ENCODE data around the gene FAM120C.

Gene FAM120C

GRCh38 chrX:54157561-54157960, 25.5 kb downstream of the FAM120C start:
- DNase-seq (ENCODE audit: low spot score), result no peak

- no peak for DNase-seq (ENCODE audit: low spot score)
These were observed 48.8 kb downstream of the FAM120C start for GRCh38 chrX:54134269-54134668.

- DNase-seq (ENCODE audit: low spot score), result no peak
These were observed 66.7 kb downstream of the FAM120C start for GRCh38 chrX:54116391-54116790.

- no peak for DNase-seq (ENCODE audit: low spot score)
These were observed 89.5 kb downstream of the FAM120C start for GRCh38 chrX:54093571-54093970.

GRCh38 chrX:54093159-54093558, 89.9 kb downstream of the FAM120C start:
- no peak for DNase-seq (ENCODE audit: low spot score)

- no peak for DNase-seq (ENCODE audit: low spot score)
These were observed 92.2 kb downstream of the FAM120C start for GRCh38 chrX:54090880-54091279.

- DNase-seq (ENCODE audit: low spot score), result no peak
These were observed 93.9 kb downstream of the FAM120C start for GRCh38 chrX:54089191-54089590.

- DNase-seq (ENCODE audit: low spot score), result no peak
These were observed 95.4 kb downstream of the FAM120C start for GRCh38 chrX:54087661-54088060.

GRCh38 chrX:54085666-54086065, 97.4 kb downstream of the FAM120C start:
- no peak for DNase-seq (ENCODE audit: low spot score)

- DNase-seq (ENCODE audit: low spot score), result no peak
These were observed 106.2 kb downstream of the FAM120C start for GRCh38 chrX:54076903-54077302.

- DNase-seq (ENCODE audit: low spot score), result no peak
These were observed 108.2 kb downstream of the FAM120C start for GRCh38 chrX:54074826-54075225.

GRCh38 chrX:54067766-54068165, 115.3 kb downstream of the FAM120C start:
- DNase-seq (ENCODE audit: low spot score), result no peak

- DNase-seq (ENCODE audit: low spot score), result no peak
These were observed 116.2 kb downstream of the FAM120C start for GRCh38 chrX:54066841-54067240.

- DNase-seq (ENCODE audit: low spot score), result no peak
These were observed 118.5 kb downstream of the FAM120C start for GRCh38 chrX:54064564-54064963.

GRCh38 chrX:54063361-54063760, 119.7 kb downstream of the FAM120C start:
- DNase-seq (ENCODE audit: low spot score), result no peak

- DNase-seq (ENCODE audit: low spot score), result no peak
These were observed 133.3 kb downstream of the FAM120C start for GRCh38 chrX:54049801-54050200.

- DNase-seq (ENCODE audit: low spot score), result no peak
These were observed 134.6 kb downstream of the FAM120C start for GRCh38 chrX:54048412-54048811.

- no peak for DNase-seq (ENCODE audit: low spot score)
These were observed 137.4 kb downstream of the FAM120C start for GRCh38 chrX:54045563-54046228.

- no peak for DNase-seq (ENCODE audit: low spot score)
These were observed 138.1 kb downstream of the FAM120C start for GRCh38 chrX:54044877-54045338.

- DNase-seq (ENCODE audit: low spot score), result peak; percentile 96
These were observed 138.8 kb downstream of the FAM120C start, which contains the start of gene PHF8 for GRCh38 chrX:54044126-54044876. Gene PHF8, minus strand, starts transcription at chrX:54044473. Its CDS starts 1,745 bp downstream, at chrX:54042728.

GRCh38 chrX:54043541-54044125, 139.4 kb downstream of the FAM120C start:
- DNase-seq (ENCODE audit: low spot score), result peak; percentile 24

- no peak for DNase-seq (ENCODE audit: low spot score)
These were observed 140.0 kb downstream of the FAM120C start for GRCh38 chrX:54043056-54043455.

- peak; percentile 40 for DNase-seq (ENCODE audit: low spot score)
These were observed 140.4 kb downstream of the FAM120C start for GRCh38 chrX:54042609-54043021.

Measured in CD4-positive, alpha-beta T cell treated with Interleukin-15 for 4 hours (primary cell).